ENCODE results near the gene SEMA6B.

Gene SEMA6B

DNA sequence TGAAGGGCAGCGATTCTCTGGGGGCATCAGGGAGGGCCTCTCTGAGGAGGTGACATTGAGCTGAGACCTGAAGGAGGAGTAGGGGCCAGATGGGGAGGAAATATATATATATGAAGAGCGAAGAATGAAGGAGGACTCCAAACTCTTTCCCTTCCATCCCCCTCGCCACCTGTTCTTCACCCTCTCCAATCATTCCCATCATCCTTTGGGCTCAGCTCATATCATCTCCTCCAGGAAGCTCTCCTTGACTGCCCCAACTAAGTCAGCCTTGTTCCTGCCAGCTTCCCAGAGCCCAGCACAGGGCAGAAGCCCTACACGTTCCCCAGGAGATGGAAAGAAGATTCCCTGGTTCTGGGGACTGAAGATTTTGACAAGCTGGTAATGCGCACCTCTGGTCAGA, 33.0 kb upstream of the SEMA6B start:
- peaks cover 21% of the 10 kb centered on the region for H3K4me1 ChIP-seq (ENCODE audit: low read length)
- TF ChIP-seq, protein P1, sequence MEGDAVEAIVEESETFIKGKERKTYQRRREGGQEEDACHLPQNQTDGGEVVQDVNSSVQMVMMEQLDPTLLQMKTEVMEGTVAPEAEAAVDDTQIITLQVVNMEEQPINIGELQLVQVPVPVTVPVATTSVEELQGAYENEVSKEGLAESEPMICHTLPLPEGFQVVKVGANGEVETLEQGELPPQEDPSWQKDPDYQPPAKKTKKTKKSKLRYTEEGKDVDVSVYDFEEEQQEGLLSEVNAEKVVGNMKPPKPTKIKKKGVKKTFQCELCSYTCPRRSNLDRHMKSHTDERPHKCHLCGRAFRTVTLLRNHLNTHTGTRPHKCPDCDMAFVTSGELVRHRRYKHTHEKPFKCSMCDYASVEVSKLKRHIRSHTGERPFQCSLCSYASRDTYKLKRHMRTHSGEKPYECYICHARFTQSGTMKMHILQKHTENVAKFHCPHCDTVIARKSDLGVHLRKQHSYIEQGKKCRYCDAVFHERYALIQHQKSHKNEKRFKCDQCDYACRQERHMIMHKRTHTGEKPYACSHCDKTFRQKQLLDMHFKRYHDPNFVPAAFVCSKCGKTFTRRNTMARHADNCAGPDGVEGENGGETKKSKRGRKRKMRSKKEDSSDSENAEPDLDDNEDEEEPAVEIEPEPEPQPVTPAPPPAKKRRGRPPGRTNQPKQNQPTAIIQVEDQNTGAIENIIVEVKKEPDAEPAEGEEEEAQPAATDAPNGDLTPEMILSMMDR (IDR thresholded peaks at IDR 0.05; ENCODE audit: low read depth, low read length), result no peak
- TF ChIP-seq EZH2phosphoT487 (IDR thresholded peaks at IDR 0.05; ENCODE audit: low read depth), result no peak
- H3K4me2 ChIP-seq (ENCODE audit: low read length), result no peak overlapping the region
- no peak overlapping the region for H2AFZ ChIP-seq (ENCODE audit: low read depth, low read length)
- H4K20me1 ChIP-seq (ENCODE audit: insufficient read depth, low read length), result no peaks in the 10 kb centered on the region
- no peak overlapping the region for H3K9ac ChIP-seq (ENCODE audit: low read length)
- H3K27me3 ChIP-seq (ENCODE audit: low read depth, low read length), result no peaks in the 10 kb centered on the region
- H3K4me3 ChIP-seq (ENCODE audit: low read length), result no peak overlapping the region
- no peak overlapping the region for H3K27ac ChIP-seq (ENCODE audit: low read length)
- no peaks in the 10 kb centered on the region for H3K9me3 ChIP-seq (ENCODE audit: insufficient read depth, low read length)
- H3K79me2 ChIP-seq (ENCODE audit: low read length), result no peaks in the 10 kb centered on the region
- H3K36me3 ChIP-seq (replicated peaks; ENCODE audit: low read depth, low read length), result no peaks in the 10 kb centered on the region

DNA sequence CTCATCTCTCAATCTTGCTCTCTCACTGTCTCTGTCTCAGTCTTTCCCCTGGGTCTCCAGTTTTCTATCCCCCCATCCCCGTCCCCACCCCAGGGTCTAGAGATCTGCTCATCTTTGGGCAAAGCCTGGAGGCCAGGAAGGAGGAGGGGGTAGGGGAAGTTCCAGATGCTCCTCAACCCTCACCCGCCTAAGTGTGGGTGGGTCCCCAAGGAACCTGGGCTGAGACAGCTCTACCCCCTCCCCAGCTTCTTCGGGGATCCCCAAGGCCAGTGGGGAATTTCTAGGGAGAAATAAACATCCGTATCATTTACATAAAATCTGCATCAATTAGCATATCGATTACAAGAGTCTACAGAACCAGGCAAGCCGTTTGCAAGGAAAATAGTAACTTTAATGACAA, 31.8 kb upstream of the SEMA6B start:
- Histone ChIP-seq H3K4me2 (ENCODE audit: low read length) (peak overlapping the region; percentile 26), H3K9ac (ENCODE audit: low read length) (no peak overlapping the region), H3K27me3 (ENCODE audit: low read depth, low read length) (no peaks in the 10 kb centered on the region), H2AFZ (ENCODE audit: low read depth, low read length) (no peak overlapping the region), H3K79me2 (ENCODE audit: low read length) (no peaks in the 10 kb centered on the region), H3K36me3 (replicated peaks; ENCODE audit: low read depth, low read length) (no peaks in the 10 kb centered on the region), H3K27ac (ENCODE audit: low read length) (no peak overlapping the region), H4K20me1 (ENCODE audit: insufficient read depth, low read length) (no peaks in the 10 kb centered on the region), H3K9me3 (ENCODE audit: insufficient read depth, low read length) (no peaks in the 10 kb centered on the region), H3K4me3 (ENCODE audit: low read length) (no peak overlapping the region), H3K4me1 (ENCODE audit: low read length) (peaks cover 30% of the 10 kb centered on the region)
- TF ChIP-seq EZH2phosphoT487 (IDR thresholded peaks at IDR 0.05; ENCODE audit: low read depth), result no peak
- TF ChIP-seq, protein P1 (IDR thresholded peaks at IDR 0.05; ENCODE audit: low read depth, low read length), result no peak

DNA sequence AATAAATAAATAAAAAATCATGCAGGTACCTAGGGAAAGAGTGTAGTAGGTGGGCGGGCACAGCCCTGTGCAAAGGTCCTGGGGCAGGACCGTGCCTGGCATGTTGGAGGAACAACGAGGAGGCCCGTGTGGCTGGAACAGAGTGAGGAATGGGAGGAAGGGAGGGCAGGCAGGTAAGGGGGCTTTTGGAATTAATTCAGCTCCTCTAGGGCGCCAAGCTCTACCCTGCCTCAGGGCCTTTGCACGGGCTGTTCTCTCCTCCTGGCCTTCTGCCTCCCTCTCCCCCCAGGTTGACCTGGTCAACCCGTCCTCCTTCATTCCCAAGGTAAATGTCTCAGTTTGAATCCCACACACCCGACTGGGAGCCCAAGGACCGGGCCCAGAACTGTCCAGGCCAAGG, 31.1 kb upstream of the SEMA6B start:
- Histone ChIP-seq H3K4me2 (ENCODE audit: low read length) (no peak overlapping the region), H3K4me3 (ENCODE audit: low read length) (no peak overlapping the region), H3K4me1 (ENCODE audit: low read length) (peaks cover 38% of the 10 kb centered on the region), H2AFZ (ENCODE audit: low read depth, low read length) (no peak overlapping the region), H3K79me2 (ENCODE audit: low read length) (no peaks in the 10 kb centered on the region), H3K9me3 (ENCODE audit: insufficient read depth, low read length) (no peaks in the 10 kb centered on the region), H3K27me3 (ENCODE audit: low read depth, low read length) (no peaks in the 10 kb centered on the region), H3K9ac (ENCODE audit: low read length) (no peak overlapping the region), H3K36me3 (replicated peaks; ENCODE audit: low read depth, low read length) (no peaks in the 10 kb centered on the region), H4K20me1 (ENCODE audit: insufficient read depth, low read length) (no peaks in the 10 kb centered on the region), H3K27ac (ENCODE audit: low read length) (no peak overlapping the region)
- TF ChIP-seq, protein P1 (IDR thresholded peaks at IDR 0.05; ENCODE audit: low read depth, low read length), result no peak
- no peak for TF ChIP-seq EZH2phosphoT487 (IDR thresholded peaks at IDR 0.05; ENCODE audit: low read depth)

DNA sequence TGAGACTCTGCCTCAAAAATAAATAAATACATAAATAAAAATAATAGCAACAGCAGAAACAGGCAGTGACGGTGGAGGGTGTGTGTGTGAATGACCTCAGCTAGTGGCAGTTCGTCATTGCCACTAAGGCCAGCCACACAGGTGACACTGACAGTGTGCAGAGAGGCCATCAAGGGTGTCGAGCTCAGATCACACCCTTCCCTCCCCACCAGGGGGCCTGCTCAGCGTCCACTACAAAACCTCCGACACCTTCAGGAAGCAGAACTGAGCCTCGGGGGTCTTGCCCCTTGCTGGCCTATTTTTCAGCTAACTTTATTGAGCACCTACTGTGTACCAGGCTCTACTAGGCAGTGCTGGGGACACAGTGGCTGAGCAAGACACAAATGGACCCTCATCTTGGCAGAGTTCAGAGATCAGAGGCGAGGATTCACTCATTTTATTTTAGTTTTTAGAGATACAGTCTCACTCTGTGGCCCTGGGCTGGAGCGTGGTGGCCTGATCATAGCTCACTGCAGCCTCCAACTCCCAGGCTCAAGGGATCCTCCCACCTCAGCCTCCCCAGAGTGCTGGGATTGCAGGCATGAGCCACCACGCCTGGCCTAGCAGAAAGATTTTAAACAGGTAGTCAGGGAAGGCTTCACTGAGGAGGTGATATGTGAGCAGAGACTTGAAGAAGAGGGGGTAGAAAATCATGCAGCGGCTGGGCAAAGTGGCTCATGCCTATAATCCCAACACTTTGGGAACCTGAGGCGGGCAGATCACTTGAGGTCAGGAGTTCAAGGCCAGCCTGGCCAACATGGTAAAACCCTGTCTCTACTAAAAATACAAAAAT, 30.3 kb upstream of the SEMA6B start:
- Histone ChIP-seq H3K36me3 (replicated peaks; ENCODE audit: low read depth, low read length) (no peaks in the 10 kb centered on the region), H3K79me2 (ENCODE audit: low read length) (no peaks in the 10 kb centered on the region), H3K9me3 (ENCODE audit: insufficient read depth, low read length) (no peaks in the 10 kb centered on the region), H4K20me1 (ENCODE audit: insufficient read depth, low read length) (no peaks in the 10 kb centered on the region), H3K4me2 (ENCODE audit: low read length) (peak overlapping the region; percentile 20; the same call in 1 of the 2 replicates), H3K4me3 (ENCODE audit: low read length) (no peak overlapping the region), H3K9ac (ENCODE audit: low read length) (no peak overlapping the region; the same call in 1 of the 2 replicates), H3K27ac (ENCODE audit: low read length) (no peak overlapping the region), H3K27me3 (ENCODE audit: low read depth, low read length) (no peaks in the 10 kb centered on the region), H3K4me1 (ENCODE audit: low read length) (peaks cover 45% of the 10 kb centered on the region), H2AFZ (ENCODE audit: low read depth, low read length) (peak overlapping the region; percentile 83)
- no peak for TF ChIP-seq EZH2phosphoT487 (IDR thresholded peaks at IDR 0.05; ENCODE audit: low read depth)
- TF ChIP-seq, protein P1 (IDR thresholded peaks at IDR 0.05; ENCODE audit: low read depth, low read length), result peak; percentile 67
